ENCODE data around the gene PHPT1. TPM values are rescaled to one million over a fixed set of nuclear protein-coding genes. Genes with fewer than 3 reads are reported as not detected.

Gene PHPT1
- total and polyA plus RNA-seq, 2 of the 13 experiments (the other 11 are each of a cell fraction or from before 2014, with no cell fraction given) = 189 to 192 TPM

- TF ChIP-seq ZNF570 (CRISPR knock-in tag; IDR thresholded peaks at IDR 0.05; ENCODE audit: borderline replicate concordance) = no peak
- peak; percentile 67; the same call in 1 of the 2 replicates for TF ChIP-seq RBFOX2 (IDR thresholded peaks at IDR 0.05; ENCODE audit: low read depth, low read length)
- TF ChIP-seq MIER2 (CRISPR knock-in tag; IDR thresholded peaks at IDR 0.05) = no peak
- no peak for TF ChIP-seq ZIK1 (CRISPR knock-in tag; IDR thresholded peaks at IDR 0.05; ENCODE audit: borderline replicate concordance, low read depth)
- TF ChIP-seq ZNF790 (CRISPR knock-in tag; IDR thresholded peaks at IDR 0.05; ENCODE audit: borderline replicate concordance) = no peak
These were observed 13.9 kb upstream of the PHPT1 start (continued) for GRCh38 chr9:136835162-136835931.

- Histone ChIP-seq H2AFZ (ENCODE audit: low read length) (no peak overlapping the region), H3K27ac (ENCODE audit: extremely low read length, insufficient read depth, low read length) (no peak overlapping the region), H3K79me2 (ENCODE audit: insufficient read depth, low read length) (no peaks in the 10 kb centered on the region), H4K20me1 (ENCODE audit: insufficient read depth, low read length) (no peaks in the 10 kb centered on the region), H3K9me3 (ENCODE audit: low read length) (no peaks in the 10 kb centered on the region), H3K27me3 (ENCODE audit: control insufficient read depth in 1 of 2, insufficient read depth in 2 of 2, low read length in 2 of 2) (no peaks in the 10 kb centered on the region), H3K36me3 (replicated peaks in 1 of 2; ENCODE audit: control insufficient read depth in 1 of 2, insufficient read depth in 2 of 2, low read length in 2 of 2) (peaks cover 20 to 24% of the 10 kb centered on the region in 2 experiments), H3K4me2 (ENCODE audit: low read depth, low read length) (no peak overlapping the region), H3K4me3 (replicated peaks in 1 of 3; ENCODE audit: insufficient read depth in 1 of 3, low read depth in 2 of 3, low read length in 3 of 3) (no peak overlapping the region), H3K9ac (ENCODE audit: insufficient read depth, low read depth, low read length) (no peak overlapping the region), H3K4me1 (ENCODE audit: insufficient read depth, low read length) (peaks cover 20% of the 10 kb centered on the region)
- FAIRE-seq (no peak), DNase-seq (ENCODE audit: low spot score) (no peak), ATAC-seq (no peak)
- WGBS (ENCODE audit: low lambda C conversion rate) = 100% methylated on average over 4 of the region's 21 CpGs
- in situ Hi-C loops (cut with HindIII; ENCODE audit: extremely low pct_ligation_motif_present, low pct_unique_long_range_greater_than_20kb) = no loop called here
- ChIA-PET CTCF (ENCODE audit: low intra/inter-chr PET ratio, low total read pairs) (no interaction called here), POLR2A (interaction anchor here (1.0 kb wide), 1 partner anchor 11 kb away, joined by 5 read pairs; no protein-coding TSS in a partner anchor)
- intact Hi-C loops (cut with micrococcal nuclease; ENCODE audit: unreplicated experiment) = no loop called here
- no TSS peak for BruUV-seq (replicated peaks)
- TF ChIP-seq SOX13 (IDR thresholded peaks at IDR 0.05) (no peak), SOX13 (CRISPR knock-in tag; conservative IDR thresholded peaks at IDR 0.05 in 1 of 2, IDR thresholded peaks at IDR 0.05 in 1 of 2) (no peak), SRSF9 (IDR thresholded peaks at IDR 0.05; ENCODE audit: borderline replicate concordance, insufficient read depth, low read depth, low read length, poor library complexity, severe bottlenecking) (no peak), ZNF703 (CRISPR knock-in tag; IDR thresholded peaks at IDR 0.05; ENCODE audit: borderline replicate concordance) (no peak), RBFOX2 (IDR thresholded peaks at IDR 0.05; ENCODE audit: low read depth, low read length) (peak; percentile 15; the same call in 1 of the 2 replicates), MYNN (CRISPR knock-in tag; IDR thresholded peaks at IDR 0.05; ENCODE audit: low read depth) (no peak), SCMH1 (CRISPR knock-in tag; IDR thresholded peaks at IDR 0.05; ENCODE audit: borderline replicate concordance) (no peak), ZC3H13 (CRISPR knock-in tag; IDR thresholded peaks at IDR 0.05) (no peak), PBX3 (CRISPR knock-in tag; IDR thresholded peaks at IDR 0.05; ENCODE audit: borderline replicate concordance) (no peak), BCL6 (CRISPR knock-in tag; IDR thresholded peaks at IDR 0.05) (no peak), POLR2G (IDR thresholded peaks at IDR 0.05; ENCODE audit: low read depth, low read length) (peak; percentile 8; the same call in 1 of the 2 replicates), AGO1 (IDR thresholded peaks at IDR 0.05; ENCODE audit: low read depth, low read length, poor library complexity, severe bottlenecking) (peak; percentile 69), FOXK2 (IDR thresholded peaks at IDR 0.05) (no peak), ZNF605 (CRISPR knock-in tag; IDR thresholded peaks at IDR 0.05) (no peak), ZNF484 (CRISPR knock-in tag; IDR thresholded peaks at IDR 0.05; ENCODE audit: borderline replicate concordance, low read depth) (no peak), ZSCAN30 (CRISPR knock-in tag; IDR thresholded peaks at IDR 0.05) (no peak)
These were observed 13.0 kb upstream of the PHPT1 start for GRCh38 chr9:136835932-136836904.

All from HepG2 (cell line).